Activated CD4-positive, alpha-beta T cell treated with anti-CD3 and anti-CD28 coated beads for 36 hours (primary cell): ENCODE measurements around the gene RAD51B. TPM values are rescaled to one million over a fixed set of nuclear protein-coding genes. Genes with fewer than 3 reads are reported as not detected.
A peak's percentile ranks its signal among the peaks of the same experiment; 100 is the strongest.
"Not testable (repeated sequence)": the region's sequence is repeated elsewhere in the genome, so short reads cannot be mapped to it uniquely, and the experiment has no call there.

ENCODE experiments used
- ATAC-seq: fragments of 200-7000 bp; cut with Tn5 transposase; one replicate; pipeline ENCODE4 v1.10.0; 2021; ENCODE audit warnings: mild to moderate bottlenecking, moderate library complexity
- CTCF ChIA-PET: fragments of 350-600 bp; sonication (Branson Sonifier 250); formaldehyde crosslinking; loops from one replicate; lab custom pipeline; 2021; ENCODE audit warnings: antibody characterized with exemption; lab: Charles Lee
- POLR2A ChIA-PET: fragments of 350-600 bp; sonication (Branson Sonifier 250); formaldehyde crosslinking; loops from one replicate; lab custom pipeline; 2021; ENCODE audit warnings: antibody characterized with exemption, inconsistent platforms; lab: Charles Lee
- DNase-seq: peaks from one replicate; pipeline ENCODE4 v3.0.0-alpha.2; 2020
- H3K27ac Mint-ChIP-seq: one replicate; pipeline ENCODE4 v1.8.0; 2021; ENCODE audit warnings: mixed read lengths
- H3K27me3 Mint-ChIP-seq: one replicate; pipeline ENCODE4 v1.8.0; 2021; ENCODE audit warnings: mixed read lengths
- H3K36me3 Mint-ChIP-seq: one replicate; pipeline ENCODE4 v1.8.0; 2021; ENCODE audit warnings: low read depth, mixed read lengths
- H3K4me1 Mint-ChIP-seq: one replicate; pipeline ENCODE4 v1.8.0; 2021; ENCODE audit warnings: mixed read lengths
- H3K4me3 Mint-ChIP-seq: one replicate; pipeline ENCODE4 v1.8.0; 2021; ENCODE audit warnings: mild to moderate bottlenecking, moderate library complexity, mixed read lengths
- H3K9me3 Mint-ChIP-seq: one replicate; pipeline ENCODE4 v1.8.0; 2021; ENCODE audit warnings: low read depth, mixed read lengths
- intact Hi-C, 2 experiments: fragments of 100-400 bp; cut with DNase I in 1 of 2; cut with micrococcal nuclease in 1 of 2; formaldehyde crosslinking; loops; one replicate each; pipeline versions ENCODE4 v1.14.2 to v1.15.1; 2022 to 2024; cut with DNase I, micrococcal nuclease
- total RNA-seq, 2 experiments: library from RNA; stranded (reverse); gene quantifications; one replicate each; pipeline ENCODE4 v1.2.3, GENCODE V29; 2021

Gene RAD51B
- total RNA-seq, 2 experiments from 2014 or later: 26.4 to 39.9 TPM

DNA sequence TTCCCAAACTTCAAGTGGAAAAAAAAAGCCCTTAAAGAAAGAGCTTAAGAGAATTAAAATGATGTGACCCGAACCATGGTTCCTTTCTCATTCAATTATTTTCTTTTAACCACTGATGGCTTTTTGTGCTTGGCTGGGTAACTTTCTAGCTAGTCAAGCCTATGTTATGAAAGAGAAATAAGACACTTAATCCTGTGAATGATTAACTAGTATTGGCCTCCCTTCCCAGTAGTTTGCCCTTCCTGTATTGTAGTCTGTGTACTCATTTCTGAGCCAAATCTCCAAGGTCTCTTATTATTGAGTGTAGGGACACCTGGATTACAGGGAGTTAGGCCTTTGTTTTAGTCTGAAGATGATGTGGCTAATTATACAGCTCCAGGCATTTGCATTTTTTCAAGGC is 353.0 kb downstream of the RAD51B start:
- Mint-ChIP-seq H3K36me3 (peaks cover 4% of the 10 kb centered on the region), H3K4me1 (no peaks in the 10 kb centered on the region), H3K27ac (no peak overlapping the region), H3K4me3 (no peak overlapping the region), H3K27me3 (no peaks in the 10 kb centered on the region), H3K9me3 (no peaks in the 10 kb centered on the region)
- ATAC-seq: no peak
- ChIA-PET POLR2A (no interaction called here), CTCF (interaction anchor here (0.6 kb wide), 1 partner anchor 100 kb away, joined by 3 read pairs; no protein-coding TSS in a partner anchor)
- DNase-seq: no peak
- intact Hi-C loops: no loop called here

DNA sequence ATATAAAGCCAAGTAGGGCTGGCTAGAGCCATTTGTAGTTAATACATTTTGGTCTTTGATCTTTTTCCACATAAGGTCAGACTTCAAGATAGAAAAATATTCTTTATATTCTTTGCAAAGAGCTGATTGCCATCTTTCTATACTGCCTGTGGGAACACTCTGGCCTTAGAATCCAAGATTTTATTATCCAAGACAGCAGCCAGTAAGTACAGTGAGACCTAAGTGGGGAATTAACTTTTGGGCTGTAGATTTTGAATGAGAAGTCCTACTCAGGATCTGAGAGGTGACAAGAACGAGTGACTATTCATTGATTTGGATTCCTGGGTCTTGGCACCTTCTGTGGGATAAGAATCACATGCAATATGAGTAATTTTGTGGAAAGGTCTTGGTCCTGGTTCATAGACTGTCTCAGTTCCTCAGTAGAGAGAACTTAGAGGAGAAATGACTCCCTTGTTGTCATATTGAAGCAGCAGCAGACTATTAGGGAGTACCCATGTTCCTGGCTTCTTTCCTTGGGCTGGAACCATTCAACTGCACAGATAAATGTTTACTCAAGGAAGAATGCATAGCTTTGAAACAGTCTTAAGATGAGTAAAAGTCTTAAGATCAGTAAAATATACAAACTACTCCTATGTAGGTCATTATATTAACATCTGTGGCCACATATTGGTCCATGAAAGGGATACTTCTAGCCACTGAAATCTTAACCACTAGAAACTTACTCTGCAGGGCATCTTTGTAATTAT is 353.8 kb downstream of the RAD51B start:
- no peaks in the 10 kb centered on the region for H3K27me3 Mint-ChIP-seq
- H3K36me3 Mint-ChIP-seq: peaks cover 4% of the 10 kb centered on the region
- intact Hi-C loops: no loop called here
- no peak overlapping the region for H3K4me3 Mint-ChIP-seq
- DNase-seq: no peak
- CTCF ChIA-PET: interaction anchor here (0.6 to 0.7 kb wide), 2 partner anchors 100 to 924 kb away, joined by 3 read pairs; no protein-coding TSS in a partner anchor
- no peaks in the 10 kb centered on the region for H3K4me1 Mint-ChIP-seq
- no peak for ATAC-seq
- H3K27ac Mint-ChIP-seq: no peak overlapping the region
- POLR2A ChIA-PET: interaction anchor here (0.6 kb wide), 1 partner anchor 84 kb away, joined by 7 read pairs; no protein-coding TSS in a partner anchor
- no peaks in the 10 kb centered on the region for H3K9me3 Mint-ChIP-seq

DNA sequence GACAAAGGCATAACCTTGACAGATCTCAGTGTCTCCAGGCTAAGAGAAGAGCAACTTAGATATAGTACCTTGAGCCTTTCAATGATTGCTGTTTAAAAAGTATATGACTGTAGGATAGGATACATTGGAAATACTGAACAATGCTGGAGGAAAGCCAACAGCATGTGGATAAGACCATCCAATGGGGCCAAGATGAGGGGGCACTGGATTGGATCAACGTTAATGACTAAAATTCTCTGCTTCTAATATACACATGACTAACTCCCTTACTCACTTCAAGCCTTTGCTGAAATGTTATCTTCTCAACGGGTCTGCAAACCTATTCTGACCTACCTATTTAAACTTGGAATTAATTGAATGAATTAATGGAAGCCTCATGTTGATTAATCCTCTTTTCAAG is 354.9 kb downstream of the RAD51B start:
- H3K27me3 Mint-ChIP-seq: no peaks in the 10 kb centered on the region
- H3K36me3 Mint-ChIP-seq: peaks cover 4% of the 10 kb centered on the region
- no peaks in the 10 kb centered on the region for H3K9me3 Mint-ChIP-seq
- DNase-seq (no peak), ATAC-seq (no peak)
- ChIA-PET CTCF (interaction anchor here (0.7 kb wide), 1 partner anchor 101 kb away, joined by 3 read pairs; no protein-coding TSS in a partner anchor), POLR2A (interaction anchor here (0.6 kb wide), 1 partner anchor 85 kb away, joined by 7 read pairs; no protein-coding TSS in a partner anchor)
- intact Hi-C loops: no loop called here
- H3K4me1 Mint-ChIP-seq: no peaks in the 10 kb centered on the region
- H3K27ac Mint-ChIP-seq: no peak overlapping the region
- H3K4me3 Mint-ChIP-seq: no peak overlapping the region

DNA sequence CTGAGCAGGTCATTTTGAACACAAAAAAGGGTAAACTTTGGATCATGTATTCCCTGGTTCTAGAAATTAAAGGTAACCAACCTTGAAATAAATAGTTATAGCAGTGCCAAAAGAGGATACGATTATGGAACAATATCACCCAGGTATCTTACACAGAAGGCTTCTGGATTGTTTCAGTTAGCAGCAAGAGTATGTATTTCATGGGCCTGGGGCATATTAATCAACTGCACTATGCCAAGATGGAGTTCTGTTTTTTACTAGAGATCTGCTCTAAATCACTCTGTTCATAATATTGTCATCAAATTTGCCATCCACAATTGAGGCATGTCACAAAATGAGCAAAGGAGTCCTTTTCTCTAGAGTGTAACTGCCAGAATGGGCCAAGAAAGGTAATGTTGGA is 357.1 kb downstream of the RAD51B start:
- intact Hi-C loops: no loop called here
- no peaks in the 10 kb centered on the region for H3K27me3 Mint-ChIP-seq
- no peak for DNase-seq
- POLR2A ChIA-PET: no interaction called here
- no peak overlapping the region for H3K4me3 Mint-ChIP-seq
- peaks cover 12% of the 10 kb centered on the region for H3K4me1 Mint-ChIP-seq
- no peak for ATAC-seq
- H3K36me3 Mint-ChIP-seq: peaks cover 4% of the 10 kb centered on the region
- H3K27ac Mint-ChIP-seq: no peak overlapping the region
- CTCF ChIA-PET: no interaction called here
- H3K9me3 Mint-ChIP-seq: no peaks in the 10 kb centered on the region

DNA sequence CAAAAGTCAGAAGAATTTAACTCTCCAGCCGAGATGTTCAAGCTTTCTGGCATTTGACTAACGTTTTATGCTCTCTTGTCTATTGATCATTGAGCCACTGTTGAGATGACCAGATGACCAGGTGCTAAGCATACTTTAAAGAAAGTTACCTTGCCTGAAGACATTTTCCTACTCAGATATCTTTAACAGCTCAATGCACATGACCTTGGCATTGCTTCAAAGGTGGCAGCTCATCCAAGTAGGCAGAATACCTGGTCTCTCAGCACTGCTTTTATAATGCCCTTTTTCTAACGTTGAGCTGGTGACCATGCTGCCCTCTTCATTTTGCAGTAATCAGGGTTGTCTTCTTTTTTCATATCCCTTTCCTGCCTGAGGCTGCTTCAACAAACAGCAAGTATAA is 358.1 kb downstream of the RAD51B start:
- Mint-ChIP-seq H3K27ac (no peak overlapping the region), H3K9me3 (no peaks in the 10 kb centered on the region), H3K27me3 (no peaks in the 10 kb centered on the region), H3K36me3 (peaks cover 4% of the 10 kb centered on the region), H3K4me1 (peaks cover 23% of the 10 kb centered on the region), H3K4me3 (no peak overlapping the region)
- intact Hi-C loops: no loop called here
- POLR2A ChIA-PET: no interaction called here
- CTCF ChIA-PET: no interaction called here
- ATAC-seq (no peak), DNase-seq (no peak)

DNA sequence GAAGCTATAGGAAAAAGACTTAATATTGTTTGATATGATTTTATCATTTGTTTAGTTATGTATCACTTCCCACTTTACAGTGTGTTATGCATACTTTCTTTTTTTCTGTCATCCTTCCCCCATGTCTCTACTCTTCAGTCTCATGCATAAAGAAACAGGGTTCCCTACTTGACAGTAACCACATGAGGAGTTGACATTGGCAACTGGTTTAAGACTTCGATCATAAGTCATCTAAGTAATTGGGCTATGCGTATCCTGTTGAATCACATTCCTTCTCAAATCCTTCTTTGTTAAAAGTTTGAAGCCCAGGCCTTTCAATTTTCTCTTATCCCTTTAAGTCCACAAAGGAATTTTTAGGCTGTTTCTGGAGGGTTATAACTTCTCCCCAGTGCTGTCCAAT is 358.7 kb downstream of the RAD51B start:
- intact Hi-C loops: no loop called here
- H3K4me3 Mint-ChIP-seq: no peak overlapping the region
- no peak for DNase-seq
- H3K9me3 Mint-ChIP-seq: no peaks in the 10 kb centered on the region
- POLR2A ChIA-PET: no interaction called here
- peaks cover 4% of the 10 kb centered on the region for H3K36me3 Mint-ChIP-seq
- no peak for ATAC-seq
- H3K27ac Mint-ChIP-seq: no peak overlapping the region
- H3K27me3 Mint-ChIP-seq: no peaks in the 10 kb centered on the region
- peaks cover 28% of the 10 kb centered on the region for H3K4me1 Mint-ChIP-seq
- CTCF ChIA-PET: no interaction called here

DNA sequence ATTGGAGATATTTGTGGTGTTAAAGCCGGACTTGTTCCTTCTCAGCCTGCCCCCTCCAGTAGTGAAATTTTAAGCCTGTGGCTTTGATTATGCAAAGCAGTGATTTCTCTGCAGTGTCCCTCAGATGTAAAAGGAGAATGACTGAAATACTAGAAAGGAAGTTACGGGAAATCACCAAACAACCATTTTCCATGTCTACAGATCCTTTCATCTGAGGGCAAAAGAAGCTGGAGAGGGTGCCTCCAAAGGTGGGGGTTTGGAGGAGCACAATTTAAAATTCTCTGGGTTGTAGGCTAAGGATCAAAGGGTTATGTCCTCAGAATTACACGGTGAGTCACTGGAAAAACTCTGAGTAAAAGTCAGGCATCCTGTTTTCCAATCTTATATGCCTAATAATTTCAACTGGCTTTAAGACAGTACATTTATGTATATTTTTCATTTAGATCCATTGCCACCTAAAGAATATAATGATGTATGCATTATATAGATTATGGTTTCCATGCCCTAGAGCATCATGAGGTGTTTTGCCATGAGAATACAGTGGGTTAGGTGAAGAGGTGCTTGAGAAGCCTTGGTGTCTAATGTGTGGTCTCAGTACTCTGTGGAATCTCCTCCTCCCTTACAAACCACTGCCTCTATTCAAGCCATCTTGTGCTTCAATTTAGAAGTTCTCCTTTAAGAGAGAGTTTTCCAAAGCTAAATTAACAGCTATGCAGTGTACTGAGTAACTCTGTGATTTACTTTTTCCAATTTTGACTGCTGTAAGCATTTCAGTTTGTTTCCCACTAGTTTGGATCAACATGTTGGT is 362.1 kb downstream of the RAD51B start:
- peak; percentile 31 for ATAC-seq
- H3K36me3 Mint-ChIP-seq: peaks cover 4% of the 10 kb centered on the region
- DNase-seq: no peak
- CTCF ChIA-PET: no interaction called here
- H3K4me1 Mint-ChIP-seq: peaks cover 31% of the 10 kb centered on the region
- H3K27me3 Mint-ChIP-seq: no peaks in the 10 kb centered on the region
- POLR2A ChIA-PET: no interaction called here
- no peaks in the 10 kb centered on the region for H3K9me3 Mint-ChIP-seq
- no peak overlapping the region for H3K4me3 Mint-ChIP-seq
- intact Hi-C loops: loop anchor here in 1 of 2 experiments (1.0 kb wide), 2 partner anchors 30 to 51 kb away; no protein-coding TSS in a partner anchor
- H3K27ac Mint-ChIP-seq: no peak overlapping the region

DNA sequence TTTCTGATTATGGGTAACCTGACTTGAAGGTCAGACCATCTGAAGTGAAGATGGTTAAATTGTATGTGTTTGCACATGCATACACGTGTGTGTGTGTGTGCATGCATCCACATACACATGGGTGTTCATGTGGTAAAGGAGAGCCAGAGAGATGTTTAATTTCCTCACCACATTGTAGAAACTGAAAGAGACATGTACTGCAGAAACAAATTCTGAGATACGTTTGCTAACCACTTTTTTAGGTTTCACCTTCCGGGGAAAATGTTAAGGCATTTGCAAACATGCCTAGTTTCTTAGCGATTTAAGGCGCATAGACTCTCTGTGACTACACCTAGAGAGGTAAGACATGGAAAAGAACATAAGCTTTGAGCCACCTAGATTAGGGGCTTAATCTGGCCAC is 362.9 kb downstream of the RAD51B start:
- intact Hi-C loops: loop anchor here in 1 of 2 experiments (1.0 kb wide), 2 partner anchors 29 to 50 kb away; no protein-coding TSS in a partner anchor
- H3K9me3 Mint-ChIP-seq: no peaks in the 10 kb centered on the region
- peaks cover 4% of the 10 kb centered on the region for H3K36me3 Mint-ChIP-seq
- H3K27ac Mint-ChIP-seq: peak overlapping the region; percentile 2
- no peaks in the 10 kb centered on the region for H3K27me3 Mint-ChIP-seq
- peaks cover 31% of the 10 kb centered on the region for H3K4me1 Mint-ChIP-seq
- CTCF ChIA-PET: interaction anchor here (0.8 kb wide), 1 partner anchor 681 kb away, joined by 3 read pairs; no protein-coding TSS in a partner anchor
- peak; percentile 19 for DNase-seq
- no peak overlapping the region for H3K4me3 Mint-ChIP-seq
- POLR2A ChIA-PET: no interaction called here
- ATAC-seq: peak; percentile 93

DNA sequence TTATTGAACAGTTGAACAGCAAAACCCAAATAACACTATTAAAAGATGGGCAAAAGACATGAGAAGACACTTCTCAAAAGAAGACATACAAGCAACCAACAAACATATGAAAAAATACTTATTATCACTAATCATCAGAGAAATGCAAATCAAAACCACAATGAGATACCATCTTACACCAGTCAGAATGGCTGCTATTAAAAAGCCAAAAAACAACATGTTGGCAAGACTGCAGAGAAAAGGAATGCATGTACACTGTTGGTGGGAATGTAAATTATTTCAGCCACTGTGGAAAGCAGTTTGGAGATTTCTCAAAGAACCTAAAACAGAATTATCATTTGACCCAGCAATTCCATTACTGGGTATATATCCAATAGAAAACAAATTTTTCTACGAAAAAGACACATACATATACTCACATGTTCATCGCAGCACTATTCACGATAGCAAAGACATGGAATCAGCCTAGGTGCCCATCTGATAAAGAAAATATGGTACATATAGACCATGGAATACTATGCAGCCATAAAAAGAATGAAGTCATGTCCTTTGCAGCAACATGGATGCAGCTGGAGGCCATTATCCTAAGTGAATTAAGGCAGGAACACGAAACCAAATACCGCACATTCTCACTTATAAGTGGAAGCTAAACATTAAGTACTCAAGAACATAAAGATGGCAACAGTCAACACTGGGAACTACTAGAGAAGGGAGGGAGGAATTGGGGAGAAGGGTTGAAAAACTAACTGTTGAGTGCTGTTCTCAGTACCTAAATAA is 367.1 kb downstream of the RAD51B start:
- POLR2A ChIA-PET, ATAC-seq, H3K4me3 Mint-ChIP-seq, DNase-seq, H3K27ac Mint-ChIP-seq, H3K36me3 Mint-ChIP-seq, H3K9me3 Mint-ChIP-seq, CTCF ChIA-PET, intact Hi-C loops, H3K27me3 Mint-ChIP-seq: not testable (repeated sequence)
- H3K4me1 Mint-ChIP-seq: peaks cover 19% of the 10 kb centered on the region

DNA sequence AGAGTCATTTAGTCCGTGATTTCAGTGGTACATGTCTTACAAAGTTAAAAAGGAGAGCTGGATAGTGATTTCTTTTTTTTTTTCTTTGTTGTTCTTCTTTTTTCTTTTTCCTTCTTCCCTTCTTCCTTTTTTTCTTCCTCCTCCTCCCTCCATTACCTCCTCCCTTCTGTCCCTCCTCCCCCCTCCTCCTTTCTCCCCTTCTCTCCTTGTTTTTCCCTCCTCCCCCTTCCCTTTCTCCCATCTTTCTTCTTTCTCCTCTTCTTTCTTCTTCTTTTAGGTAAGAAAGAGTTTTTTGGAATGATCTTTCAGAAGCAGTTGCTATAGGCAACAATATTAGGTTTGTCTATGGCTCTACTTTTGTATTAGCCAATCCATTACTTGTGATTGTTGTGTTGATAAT is 368.6 kb downstream of the RAD51B start:
- Mint-ChIP-seq H3K27me3 (no peaks in the 10 kb centered on the region), H3K4me1 (peaks cover 4% of the 10 kb centered on the region), H3K36me3 (peaks cover 4% of the 10 kb centered on the region), H3K4me3 (no peak overlapping the region), H3K9me3 (no peaks in the 10 kb centered on the region), H3K27ac (no peak overlapping the region)
- ATAC-seq (no peak), DNase-seq (no peak)
- ChIA-PET CTCF (interaction anchor here (0.7 kb wide), 1 partner anchor 22 kb away, joined by 3 read pairs; no protein-coding TSS in a partner anchor), POLR2A (no interaction called here)
- intact Hi-C loops: no loop called here

DNA sequence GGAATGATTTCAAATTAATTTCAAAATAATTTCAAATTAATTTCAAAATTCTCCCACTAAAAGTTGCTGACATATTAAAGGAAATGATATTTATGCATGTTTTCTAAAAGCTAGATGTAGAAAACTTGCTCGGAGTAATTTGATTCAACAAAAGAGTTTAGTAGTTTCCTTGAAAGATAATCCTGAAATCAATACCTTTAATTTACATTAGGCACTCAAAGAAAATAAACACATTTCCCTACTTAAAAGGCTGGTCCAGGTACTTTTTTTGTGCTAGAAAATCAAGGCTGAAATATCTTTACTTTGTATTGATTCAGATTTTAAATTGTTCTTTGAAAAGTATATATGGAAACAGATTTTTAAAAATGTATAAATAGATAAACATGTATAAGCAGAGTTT is 370.5 kb downstream of the RAD51B start:
- Mint-ChIP-seq H3K27ac (no peak overlapping the region), H3K4me3 (no peak overlapping the region), H3K36me3 (no peaks in the 10 kb centered on the region), H3K27me3 (no peaks in the 10 kb centered on the region), H3K4me1 (no peaks in the 10 kb centered on the region), H3K9me3 (no peaks in the 10 kb centered on the region)
- intact Hi-C loops: no loop called here
- ATAC-seq (no peak), DNase-seq (no peak)
- ChIA-PET CTCF (no interaction called here), POLR2A (no interaction called here)
